ENCODE results near the gene PRODH2. TPM values are rescaled to one million over a fixed set of nuclear protein-coding genes. Genes with fewer than 3 reads are reported as not detected.

PRODH2 gene
- total RNA-seq, 3 donors from 2014 or later = not detected

DNA sequence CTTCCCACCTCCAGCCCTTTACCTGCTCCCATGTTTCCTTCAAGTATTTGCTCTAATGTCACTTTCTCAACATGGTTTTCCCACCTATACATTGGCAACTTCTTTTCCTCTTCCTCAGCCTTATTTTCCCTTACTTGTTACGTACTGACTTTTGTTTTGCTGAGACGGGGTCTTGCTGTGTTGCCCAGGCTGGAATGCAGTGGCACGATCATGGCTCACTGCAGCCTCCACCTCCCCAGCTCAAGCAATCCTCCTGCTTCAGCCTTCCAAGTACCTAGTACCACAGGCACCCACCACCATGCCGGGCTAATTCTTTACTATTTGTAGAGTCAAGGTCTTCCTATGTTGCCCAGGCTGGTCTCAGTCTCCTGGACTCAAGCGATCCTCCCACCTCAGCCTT lies 5.0 kb downstream of the PRODH2 start:
- Histone ChIP-seq H3K4me1 (ENCODE audit: low read depth) (no peaks in the 10 kb centered on the region), H3K4me3 (no peak overlapping the region), H3K36me3 (ENCODE audit: low read depth) (no peaks in the 10 kb centered on the region), H3K9me3 (no peaks in the 10 kb centered on the region)
- DNase-seq (no peak), ATAC-seq (no peak)
- TF ChIP-seq, protein P1, sequence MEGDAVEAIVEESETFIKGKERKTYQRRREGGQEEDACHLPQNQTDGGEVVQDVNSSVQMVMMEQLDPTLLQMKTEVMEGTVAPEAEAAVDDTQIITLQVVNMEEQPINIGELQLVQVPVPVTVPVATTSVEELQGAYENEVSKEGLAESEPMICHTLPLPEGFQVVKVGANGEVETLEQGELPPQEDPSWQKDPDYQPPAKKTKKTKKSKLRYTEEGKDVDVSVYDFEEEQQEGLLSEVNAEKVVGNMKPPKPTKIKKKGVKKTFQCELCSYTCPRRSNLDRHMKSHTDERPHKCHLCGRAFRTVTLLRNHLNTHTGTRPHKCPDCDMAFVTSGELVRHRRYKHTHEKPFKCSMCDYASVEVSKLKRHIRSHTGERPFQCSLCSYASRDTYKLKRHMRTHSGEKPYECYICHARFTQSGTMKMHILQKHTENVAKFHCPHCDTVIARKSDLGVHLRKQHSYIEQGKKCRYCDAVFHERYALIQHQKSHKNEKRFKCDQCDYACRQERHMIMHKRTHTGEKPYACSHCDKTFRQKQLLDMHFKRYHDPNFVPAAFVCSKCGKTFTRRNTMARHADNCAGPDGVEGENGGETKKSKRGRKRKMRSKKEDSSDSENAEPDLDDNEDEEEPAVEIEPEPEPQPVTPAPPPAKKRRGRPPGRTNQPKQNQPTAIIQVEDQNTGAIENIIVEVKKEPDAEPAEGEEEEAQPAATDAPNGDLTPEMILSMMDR (IDR thresholded peaks at IDR 0.05) = no peak
- intact Hi-C loops (cut with DNase I, micrococcal nuclease) = no loop called here

DNA sequence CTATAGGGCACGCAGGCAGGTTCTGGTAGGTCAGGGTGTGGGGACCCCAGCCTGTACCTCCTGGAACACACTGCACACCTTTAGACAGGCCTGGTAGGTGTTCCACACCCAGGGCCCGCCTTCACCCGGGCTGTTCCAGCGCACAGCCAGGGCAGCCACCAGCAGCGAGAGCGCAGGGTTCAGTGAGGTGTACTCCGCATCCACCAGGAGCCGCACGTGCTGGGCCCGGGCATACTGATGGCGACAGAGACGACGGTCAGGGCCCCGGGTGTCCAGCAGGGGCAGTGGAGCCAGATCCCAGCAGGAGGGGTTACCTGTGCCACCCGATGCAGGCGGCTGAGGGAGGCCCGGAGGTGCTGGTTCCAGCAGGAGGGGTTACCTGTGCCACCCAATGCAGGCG lies 6.0 kb downstream of the PRODH2 start:
- TF ChIP-seq, protein P1 (IDR thresholded peaks at IDR 0.05) = no peak
- Histone ChIP-seq H3K36me3 (ENCODE audit: low read depth) (no peaks in the 10 kb centered on the region), H3K4me1 (ENCODE audit: low read depth) (no peaks in the 10 kb centered on the region), H3K9me3 (no peaks in the 10 kb centered on the region), H3K4me3 (no peak overlapping the region)
- no peak for ATAC-seq
- peak in 1 of 3 donors; percentile 29 for DNase-seq
- intact Hi-C loops (cut with DNase I, micrococcal nuclease) = no loop called here

DNA sequence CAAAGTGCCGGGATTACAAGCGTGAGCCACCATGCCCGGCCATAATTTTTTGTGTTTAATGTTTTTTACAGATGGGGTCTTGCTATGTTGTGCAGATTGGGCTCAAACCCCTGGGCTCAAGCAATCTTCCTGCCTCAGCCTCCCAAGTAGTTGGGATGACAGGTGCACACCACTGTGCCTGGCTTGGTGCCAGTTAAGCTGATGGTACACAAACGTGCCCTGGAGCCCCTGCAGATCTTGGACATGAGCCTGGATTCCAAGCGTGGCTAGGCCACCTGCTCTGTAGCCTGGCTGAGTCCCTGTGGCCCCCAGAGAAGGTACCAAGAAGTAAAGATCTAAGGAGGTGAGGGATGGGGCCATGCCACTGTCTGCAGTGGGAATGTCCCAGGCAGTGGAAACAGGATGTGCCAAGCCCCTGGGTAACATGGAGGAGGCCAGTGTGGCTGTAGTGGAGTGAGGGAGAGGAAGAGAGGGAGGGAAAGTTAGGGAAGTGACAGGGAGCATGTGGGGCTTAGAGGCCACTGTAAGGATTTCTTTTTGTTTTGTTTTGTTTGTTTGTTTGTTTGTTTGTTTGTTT lies 7.0 kb downstream of the PRODH2 start:
- ATAC-seq = no peak
- intact Hi-C loops (cut with DNase I, micrococcal nuclease) = no loop called here

DNA sequence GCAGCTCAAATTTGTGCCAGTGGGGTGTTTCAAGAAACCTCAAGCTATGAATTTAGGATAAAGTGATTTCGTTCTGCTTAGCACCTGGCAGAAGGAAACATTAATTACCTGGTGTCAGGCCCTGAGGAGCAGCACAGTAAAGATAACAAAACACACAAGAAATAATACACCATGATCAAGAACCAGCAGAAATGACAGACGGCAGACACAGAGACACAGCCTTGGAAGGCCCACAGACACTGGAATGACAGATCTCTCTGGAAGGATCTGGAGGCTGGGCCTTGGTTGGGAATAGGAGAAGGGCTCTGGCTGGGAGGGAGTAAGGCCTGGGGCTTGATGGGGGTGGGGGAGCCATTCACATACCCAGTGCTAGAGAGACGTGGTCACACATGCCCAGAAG lies 10.8 kb downstream of the PRODH2 start:
- Histone ChIP-seq H3K4me3 (no peak overlapping the region), H3K36me3 (ENCODE audit: low read depth) (no peaks in the 10 kb centered on the region), H3K4me1 (ENCODE audit: low read depth) (no peaks in the 10 kb centered on the region), H3K9me3 (no peaks in the 10 kb centered on the region)
- DNase-seq (peak in 1 of 3 donors; percentile 8), ATAC-seq (no peak)
- intact Hi-C loops (cut with DNase I, micrococcal nuclease) = no loop called here
- TF ChIP-seq, protein P1 (IDR thresholded peaks at IDR 0.05) = no peak

More for the DNA sequence above, 7.0 kb downstream of the PRODH2 start:
- Histone ChIP-seq H3K4me1 (ENCODE audit: low read depth) (no peaks in the 10 kb centered on the region), H3K4me3 (no peak overlapping the region), H3K36me3 (ENCODE audit: low read depth) (no peaks in the 10 kb centered on the region), H3K9me3 (no peaks in the 10 kb centered on the region)
- peak in 1 of 3 donors; percentile 15 for DNase-seq
- TF ChIP-seq, protein P1 (IDR thresholded peaks at IDR 0.05) = no peak

DNA sequence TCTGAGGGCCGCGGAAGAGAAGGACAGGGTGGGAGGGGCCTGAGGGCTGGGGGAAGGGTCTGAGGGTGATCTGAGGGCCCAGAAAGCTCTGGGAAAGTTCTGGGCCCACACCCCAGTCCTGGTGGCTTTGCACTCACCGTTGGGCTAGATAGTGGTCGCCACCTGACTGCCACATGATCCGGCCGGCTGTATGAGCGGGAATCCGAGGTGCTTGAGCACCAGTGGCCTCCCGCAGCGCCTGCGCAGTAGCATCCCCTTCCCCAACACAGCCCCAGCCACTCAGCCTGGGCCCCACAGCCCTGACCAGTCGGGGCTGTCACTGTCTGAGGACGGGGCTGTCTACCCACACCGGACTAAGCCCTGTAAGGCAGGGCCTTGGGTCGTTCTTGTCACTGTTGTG lies 15.0 kb downstream of the PRODH2 start:
- H3K4me1 ChIP-seq (ENCODE audit: low read depth) = no peaks in the 10 kb centered on the region
- H3K36me3 ChIP-seq (ENCODE audit: low read depth) = no peaks in the 10 kb centered on the region
- ATAC-seq (no peak), DNase-seq (peak in 1 of 3 donors; percentile 41)
- TF ChIP-seq, protein P1 (IDR thresholded peaks at IDR 0.05) = no peak
- no peak overlapping the region for H3K4me3 ChIP-seq
- intact Hi-C loops (cut with DNase I, micrococcal nuclease) = no loop called here
- H3K9me3 ChIP-seq = no peaks in the 10 kb centered on the region
